Bronchial epithelial cell (primary cell): ENCODE measurements around the gene MYO9A. TPM values are rescaled to one million over a fixed set of nuclear protein-coding genes. Genes with fewer than 3 reads are reported as not detected.
"Not testable (repeated sequence)": the region's sequence is repeated elsewhere in the genome, so short reads cannot be mapped to it uniquely, and the experiment has no call there.

ENCODE experiments used
- DNase-seq: peaks from one replicate; pipeline ENCODE4 v3.0.0-alpha.2; 2010; ENCODE audit warnings: low read depth
- FAIRE-seq: peaks from 2 replicates; lab custom pipeline; 2011; peaks lifted over from hg19 to GRCh38; lab: Jason Lieb, UNC
- H3K27me3 ChIP-seq: 2 replicates; pipeline ENCODE4 v1.5.1; 2011; ENCODE audit warnings: low read length; ENCODE audit not compliant: control insufficient read depth, insufficient read depth
- H3K36me3 ChIP-seq: 2 replicates; pipeline ENCODE4 v1.5.1; 2011; ENCODE audit warnings: low read length; ENCODE audit not compliant: control insufficient read depth, insufficient read depth
- H3K4me3 ChIP-seq: 2 replicates; pipeline ENCODE4 v1.5.1; 2011; ENCODE audit warnings: mild to moderate bottlenecking, low read depth, low read length, control low read depth
- total RNA-seq: library from RNA; depleted of rRNA; stranded (reverse); fragments of >200 nt; gene quantifications from 2 replicates; pipeline ENCODE4 v1.2.1, GENCODE V29; 2014
- TF ChIP-seq, protein P1 (sequence below): IDR thresholded peaks from 2 replicates; pipeline ENCODE4 v1.5.1; 2011; ENCODE audit warnings: mild to moderate bottlenecking, moderate library complexity, low read length, control low read depth, inconsistent platforms; ENCODE audit not compliant: insufficient read depth, severe bottlenecking

MYO9A gene
- total RNA-seq, 1 donor from 2014 or later, result 29.7 TPM

GRCh38 chr15:72033285-72033684 is 84.7 kb downstream of the MYO9A start:
- peaks cover 1% of the 10 kb centered on the region for H3K36me3 ChIP-seq
- DNase-seq (no peak), FAIRE-seq (no peak)
- TF ChIP-seq, protein P1, sequence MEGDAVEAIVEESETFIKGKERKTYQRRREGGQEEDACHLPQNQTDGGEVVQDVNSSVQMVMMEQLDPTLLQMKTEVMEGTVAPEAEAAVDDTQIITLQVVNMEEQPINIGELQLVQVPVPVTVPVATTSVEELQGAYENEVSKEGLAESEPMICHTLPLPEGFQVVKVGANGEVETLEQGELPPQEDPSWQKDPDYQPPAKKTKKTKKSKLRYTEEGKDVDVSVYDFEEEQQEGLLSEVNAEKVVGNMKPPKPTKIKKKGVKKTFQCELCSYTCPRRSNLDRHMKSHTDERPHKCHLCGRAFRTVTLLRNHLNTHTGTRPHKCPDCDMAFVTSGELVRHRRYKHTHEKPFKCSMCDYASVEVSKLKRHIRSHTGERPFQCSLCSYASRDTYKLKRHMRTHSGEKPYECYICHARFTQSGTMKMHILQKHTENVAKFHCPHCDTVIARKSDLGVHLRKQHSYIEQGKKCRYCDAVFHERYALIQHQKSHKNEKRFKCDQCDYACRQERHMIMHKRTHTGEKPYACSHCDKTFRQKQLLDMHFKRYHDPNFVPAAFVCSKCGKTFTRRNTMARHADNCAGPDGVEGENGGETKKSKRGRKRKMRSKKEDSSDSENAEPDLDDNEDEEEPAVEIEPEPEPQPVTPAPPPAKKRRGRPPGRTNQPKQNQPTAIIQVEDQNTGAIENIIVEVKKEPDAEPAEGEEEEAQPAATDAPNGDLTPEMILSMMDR, result no peak
- H3K27me3 ChIP-seq, result no peaks in the 10 kb centered on the region
- no peak overlapping the region for H3K4me3 ChIP-seq

DNA sequence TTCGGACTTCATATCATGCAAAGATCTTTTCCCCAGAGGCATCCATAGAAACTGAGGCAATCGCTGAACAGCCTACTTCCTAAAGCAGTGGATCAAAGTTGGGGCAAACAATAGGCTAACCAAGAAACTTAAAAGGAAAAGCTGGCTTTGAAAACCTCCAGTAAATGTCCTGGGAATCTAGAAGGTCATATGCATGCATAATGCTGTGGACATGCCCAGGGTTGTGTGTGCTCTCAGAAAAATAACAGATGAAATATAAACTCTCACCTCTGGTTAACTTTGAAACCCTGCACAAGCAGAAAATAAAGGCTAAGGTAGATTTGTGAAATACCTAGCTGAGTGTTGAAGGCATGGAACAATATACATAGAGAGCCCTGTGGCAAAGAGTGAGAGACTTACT is 96.3 kb downstream of the MYO9A start:
- H3K27me3 ChIP-seq, result no peaks in the 10 kb centered on the region
- H3K4me3 ChIP-seq, result no peak overlapping the region
- DNase-seq (no peak), FAIRE-seq (no peak)
- H3K36me3 ChIP-seq, result no peaks in the 10 kb centered on the region
- TF ChIP-seq, protein P1, result no peak

- DNase-seq (no peak), FAIRE-seq (no peak)
- no peak overlapping the region for H3K4me3 ChIP-seq
- TF ChIP-seq, protein P1, result no peak
- H3K27me3 ChIP-seq, result no peaks in the 10 kb centered on the region
- H3K36me3 ChIP-seq, result no peaks in the 10 kb centered on the region
Observed at GRCh38 chr15:72020799-72021198, 97.2 kb downstream of the MYO9A start.

- not testable (repeated sequence) for H3K36me3 ChIP-seq, H3K4me3 ChIP-seq, DNase-seq, FAIRE-seq, H3K27me3 ChIP-seq
Observed at GRCh38 chr15:72014555-72014954, 103.4 kb downstream of the MYO9A start.

DNA sequence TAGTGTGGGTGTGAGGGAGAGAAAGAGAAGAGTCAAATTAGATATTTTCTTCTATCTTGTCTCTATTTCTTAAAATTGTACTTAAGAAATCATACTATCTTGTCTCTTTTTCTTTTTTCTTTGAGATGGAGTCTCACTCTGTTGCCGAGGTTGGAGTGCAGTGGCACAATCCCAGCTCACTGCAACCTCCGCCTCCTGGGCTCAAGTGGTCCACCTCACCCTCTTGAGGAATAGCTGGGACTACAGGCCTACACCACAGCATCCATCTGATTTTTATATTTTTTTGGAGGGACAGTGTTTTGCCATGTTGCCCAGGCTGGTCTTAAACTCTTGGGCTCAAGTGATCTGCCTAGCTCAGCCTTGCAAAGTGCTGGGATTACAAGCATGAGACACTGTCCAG is 104.2 kb downstream of the MYO9A start:
- Histone ChIP-seq H3K36me3 (peaks cover 2% of the 10 kb centered on the region), H3K27me3 (no peaks in the 10 kb centered on the region), H3K4me3 (no peak overlapping the region)
- TF ChIP-seq, protein P1, result no peak
- FAIRE-seq (no peak), DNase-seq (no peak)

DNA sequence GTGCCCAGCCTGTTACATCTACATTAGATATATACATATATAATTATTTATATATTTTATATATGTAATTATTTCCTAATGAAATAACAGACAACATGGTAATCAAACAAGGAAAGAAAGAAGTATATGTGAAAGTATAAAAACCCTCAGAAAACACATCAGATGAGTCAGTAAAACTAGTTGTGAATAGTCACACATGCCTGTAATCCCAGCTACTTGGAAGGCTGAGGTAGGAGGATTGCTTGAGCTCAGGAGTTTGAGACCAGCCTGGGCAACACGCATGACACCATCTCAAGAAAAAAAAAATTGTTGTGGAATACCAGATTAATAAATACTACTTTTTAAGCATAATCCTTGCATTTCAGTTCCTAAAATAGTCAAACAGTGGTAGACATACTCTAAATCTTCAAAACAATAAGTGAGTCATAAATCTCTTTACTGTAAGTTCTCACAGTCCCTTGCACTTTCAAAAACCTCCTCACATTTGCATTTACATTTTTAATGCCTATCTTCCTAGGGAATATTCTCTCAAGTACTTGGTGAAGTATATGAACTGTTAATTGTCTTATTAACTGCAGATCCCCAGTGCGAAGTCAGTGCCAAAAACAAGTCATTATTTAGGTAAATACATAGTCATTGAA is 106.5 kb downstream of the MYO9A start:
- DNase-seq (no peak), FAIRE-seq (no peak)
- Histone ChIP-seq H3K36me3 (peaks cover 3% of the 10 kb centered on the region), H3K4me3 (no peak overlapping the region), H3K27me3 (no peaks in the 10 kb centered on the region)
- TF ChIP-seq, protein P1, result no peak
